H9 (cell line): ENCODE data around the gene STON2. TPM values are rescaled to one million over a fixed set of nuclear protein-coding genes. Genes with fewer than 3 reads are reported as not detected.

Experiments
- DNase-seq: peaks from one replicate; pipeline ENCODE4 v3.0.0-alpha.2; 2017
- H2AFZ ChIP-seq: one replicate; pipeline ENCODE4 v1.6.1; 2013; ENCODE audit warnings: mild to moderate bottlenecking, low read length, control low read depth, moderate library complexity
- H2AK5ac ChIP-seq: 2 replicates; pipeline ENCODE4 v1.6.1; 2013; ENCODE audit warnings: low read length, control low read depth, mixed read lengths; ENCODE audit not compliant: insufficient read length
- H2BK120ac ChIP-seq: one replicate; pipeline ENCODE4 v1.6.1; 2013; ENCODE audit warnings: low read depth, mild to moderate bottlenecking, low read length, control low read depth, inconsistent platforms; ENCODE audit not compliant: poor library complexity, severe bottlenecking
- H2BK12ac ChIP-seq: 2 replicates; pipeline ENCODE4 v1.6.1; 2013; ENCODE audit warnings: low read length, control low read depth, mixed read lengths, low read depth; ENCODE audit not compliant: insufficient read length
- H2BK15ac ChIP-seq: 2 replicates; pipeline ENCODE4 v1.6.1; 2013; ENCODE audit warnings: low read depth, low read length, control low read depth
- H2BK20ac ChIP-seq: one replicate; pipeline ENCODE4 v1.6.1; 2013; ENCODE audit warnings: low read depth, mild to moderate bottlenecking, low read length, control low read depth, inconsistent platforms; ENCODE audit not compliant: poor library complexity, severe bottlenecking
- H2BK5ac ChIP-seq: 2 replicates; pipeline ENCODE4 v1.6.1; 2013; ENCODE audit warnings: low read length, control low read depth, mixed read lengths; ENCODE audit not compliant: insufficient read length
- H3K14ac ChIP-seq: 2 replicates; pipeline ENCODE4 v1.6.1; 2013; ENCODE audit warnings: low read length, control low read depth; ENCODE audit not compliant: insufficient read depth
- H3K18ac ChIP-seq: 2 replicates; pipeline ENCODE4 v1.6.1; 2013; ENCODE audit warnings: low read depth, mild to moderate bottlenecking, mixed read lengths, low read length, control low read depth; ENCODE audit not compliant: insufficient read length
- H3K23ac ChIP-seq: 2 replicates; pipeline ENCODE4 v1.6.1; 2013; ENCODE audit warnings: low read length, control low read depth, mixed read lengths, low read depth; ENCODE audit not compliant: insufficient read length
- H3K23me2 ChIP-seq: 2 replicates; pipeline ENCODE4 v1.6.1; 2013; ENCODE audit warnings: low read depth, mild to moderate bottlenecking, mixed read lengths, low read length, control low read depth; ENCODE audit not compliant: insufficient read length, poor library complexity, severe bottlenecking
- H3K27ac ChIP-seq: 2 replicates; pipeline ENCODE4 v1.5.1; 2013; ENCODE audit warnings: low read length, control low read depth, mixed read lengths, low read depth; ENCODE audit not compliant: insufficient read length
- H3K27me3 ChIP-seq: 2 replicates; pipeline ENCODE4 v1.6.1; 2013; ENCODE audit warnings: low read length, control low read depth, inconsistent platforms; ENCODE audit not compliant: insufficient read depth
- H3K4ac ChIP-seq: 2 replicates; pipeline ENCODE4 v1.6.1; 2013; ENCODE audit warnings: low read depth, mild to moderate bottlenecking, control low read depth, inconsistent platforms, low read length, moderate library complexity
- H3K4me1 ChIP-seq: 2 replicates; pipeline ENCODE4 v1.6.1; 2013; ENCODE audit warnings: low read length, control low read depth, inconsistent platforms; ENCODE audit not compliant: insufficient read depth
- H3K4me2 ChIP-seq: 2 replicates; pipeline ENCODE4 v1.6.1; 2013; ENCODE audit warnings: low read length, control low read depth, mixed read lengths; ENCODE audit not compliant: insufficient read length, insufficient read depth
- H3K56ac ChIP-seq: 2 replicates; pipeline ENCODE4 v1.6.1; 2013; ENCODE audit warnings: low read depth, mild to moderate bottlenecking, mixed read lengths, low read length, control low read depth; ENCODE audit not compliant: insufficient read length
- H3K79me1 ChIP-seq: 2 replicates; pipeline ENCODE4 v1.6.1; 2013; ENCODE audit warnings: low read depth, mild to moderate bottlenecking, moderate library complexity, low read length, control low read depth, inconsistent platforms; ENCODE audit not compliant: insufficient read depth, poor library complexity, severe bottlenecking
- H3K79me2 ChIP-seq: 2 replicates; pipeline ENCODE4 v1.6.1; 2013; ENCODE audit warnings: low read length, control low read depth, inconsistent platforms; ENCODE audit not compliant: insufficient read depth
- H3K9ac ChIP-seq: 2 replicates; pipeline ENCODE4 v1.6.1; 2013; ENCODE audit warnings: low read length, control low read depth, mixed read lengths; ENCODE audit not compliant: insufficient read length; ENCODE audit errors: extremely low read depth
- H3K9me3 ChIP-seq: one replicate; pipeline ENCODE4 v1.6.1; 2013; ENCODE audit warnings: low read depth, low read length, inconsistent platforms; ENCODE audit not compliant: control insufficient read depth
- H3T11ph ChIP-seq: one replicate; pipeline ENCODE4 v1.6.1; 2013; ENCODE audit warnings: mild to moderate bottlenecking, low read length, control low read depth, inconsistent platforms
- H4K20me1 ChIP-seq: one replicate; pipeline ENCODE4 v1.6.1; 2013; ENCODE audit not compliant: control insufficient read depth, insufficient read length, insufficient read depth
- H4K5ac ChIP-seq: 2 replicates; pipeline ENCODE4 v1.6.1; 2013; ENCODE audit warnings: low read depth, mild to moderate bottlenecking, mixed read lengths, low read length, control low read depth; ENCODE audit not compliant: insufficient read length
- H4K8ac ChIP-seq: replicated peaks from 2 replicates; pipeline ENCODE4 v1.6.1; 2013; ENCODE audit warnings: low read length, control low read depth, mixed read lengths, low read depth; ENCODE audit not compliant: insufficient read length
- H4K91ac ChIP-seq: 2 replicates; pipeline ENCODE4 v1.6.1; 2013; ENCODE audit warnings: low read depth, mild to moderate bottlenecking, moderate library complexity, mixed read lengths, low read length, control low read depth; ENCODE audit not compliant: insufficient read length
- H3K27ac Mint-ChIP-seq, 3 experiments: 2 replicates in 2 of 3; 3 replicates in 1 of 3; pipeline ENCODE4 v1.8.0; 2020 to 2021; ENCODE audit warnings: mixed read lengths in 3 of 3, mild to moderate bottlenecking in 1 of 3, moderate library complexity in 1 of 3
- H3K27me3 Mint-ChIP-seq: 2 replicates; pipeline ENCODE4 v1.8.0; 2021; ENCODE audit warnings: low read depth, mild to moderate bottlenecking, moderate library complexity, mixed read lengths
- H3K36me3 Mint-ChIP-seq, 3 experiments: 2 replicates in 2 of 3; 3 replicates in 1 of 3; pipeline ENCODE4 v1.8.0; 2020 to 2021; ENCODE audit warnings: low read depth in 3 of 3, mixed read lengths in 3 of 3; ENCODE audit not compliant: insufficient read depth in 1 of 3
- H3K4me1 Mint-ChIP-seq, 2 experiments: 2 replicates each; pipeline ENCODE4 v1.8.0; 2020; ENCODE audit warnings: mixed read lengths in 2 of 2
- H3K4me3 Mint-ChIP-seq, 2 experiments: 2 replicates in 1 of 2; 3 replicates in 1 of 2; pipeline ENCODE4 v1.8.0; 2020 to 2021; ENCODE audit warnings: mild to moderate bottlenecking in 2 of 2, mixed read lengths in 2 of 2, moderate library complexity in 1 of 2
- H3K9me3 Mint-ChIP-seq, 2 experiments: 2 replicates in 1 of 2; 3 replicates in 1 of 2; pipeline ENCODE4 v1.8.0; 2020; ENCODE audit warnings: mild to moderate bottlenecking in 2 of 2, mixed read lengths in 2 of 2, moderate library complexity in 1 of 2
- CTCF ChIP-seq: fragments of 200-600 bp; sonication (generic); conservative IDR thresholded peaks from 3 replicates; pipeline ENCODE4 v1.8.0; 2021; ENCODE audit warnings: antibody characterized with exemption, mild to moderate bottlenecking
- WGBS: extraction: QIAGEN DNeasy Blood & Tissue Kit; methylation state at CpG from one replicate; pipeline ENCODE4 v1.1.7; 2013; ENCODE audit warnings: missing lambda C conversion rate, low lambda C conversion rate, mixed read lengths; ENCODE audit not compliant: insufficient read length; ENCODE audit errors: extremely low coverage; 5-methylcytosine and 5-hydroxymethylcytosine counted together
- total RNA-seq: library from RNA; stranded (reverse); gene quantifications from 2 replicates; pipeline ENCODE4 v1.2.1, GENCODE V29; 2021

STON2 gene
- total RNA-seq, 1 experiment from 2014 or later = 62.9 TPM

DNA sequence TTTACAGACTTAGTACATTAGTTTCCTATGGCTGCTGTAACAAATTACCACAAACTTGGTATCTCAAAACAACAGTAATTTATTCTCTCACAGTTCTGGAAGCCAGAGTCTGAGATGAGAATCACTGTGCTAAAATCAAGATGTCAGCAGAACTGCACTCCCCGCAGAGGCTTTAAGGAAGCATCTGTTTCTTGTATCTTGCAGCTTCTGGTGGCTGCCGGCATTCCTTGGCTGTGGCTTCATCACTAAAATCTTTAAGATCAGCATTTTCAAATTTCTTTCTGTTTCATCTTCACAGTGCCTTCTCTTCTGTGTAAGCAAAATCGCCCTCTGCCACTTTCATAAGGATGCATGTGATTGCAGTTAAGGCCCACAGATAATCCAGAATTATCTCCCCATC, 9.4 kb downstream of the STON2 start:
- no peak for TF ChIP-seq CTCF
- H3K4me1 Mint-ChIP-seq = peaks cover 14 to 19% of the 10 kb centered on the region in 2 experiments
- no peak overlapping the region for H2BK20ac ChIP-seq
- H2BK5ac ChIP-seq = no peak overlapping the region
- peaks cover 4% of the 10 kb centered on the region; the same call in 1 of the 2 replicates for H3K4me1 ChIP-seq
- no peaks in the 10 kb centered on the region for H3K23me2 ChIP-seq
- H2BK120ac ChIP-seq = no peak overlapping the region
- no peak overlapping the region for H3K9ac ChIP-seq
- no peaks in the 10 kb centered on the region for H3K79me2 ChIP-seq
- no peak overlapping the region for H3T11ph ChIP-seq
- no peak overlapping the region for H3K56ac ChIP-seq
- DNase-seq = no peak
- no peak overlapping the region for H3K23ac ChIP-seq
- no peak overlapping the region for H4K8ac ChIP-seq
- H3K4me2 ChIP-seq = no peak overlapping the region
- WGBS = no CpG with 5 or more reads among the region's 3 CpGs
- no peak overlapping the region for H3K27ac ChIP-seq
- no peak overlapping the region for H4K91ac ChIP-seq
- no peak overlapping the region for H3K4ac ChIP-seq
- H2AFZ ChIP-seq = no peak overlapping the region
- no peak overlapping the region for H3K4me3 Mint-ChIP-seq
- H4K5ac ChIP-seq = no peak overlapping the region
- no peaks in the 10 kb centered on the region for H3K9me3 ChIP-seq
- no peaks in the 10 kb centered on the region for H3K27me3 ChIP-seq
- H3K27ac Mint-ChIP-seq = no peak overlapping the region; a peak in 1 of 7 replicates
- H3K79me1 ChIP-seq = no peaks in the 10 kb centered on the region
- H3K18ac ChIP-seq = no peak overlapping the region
- no peaks in the 10 kb centered on the region for H3K27me3 Mint-ChIP-seq
- no peak overlapping the region for H2BK15ac ChIP-seq
- H2AK5ac ChIP-seq = no peak overlapping the region
- no peaks in the 10 kb centered on the region for H4K20me1 ChIP-seq
- no peak overlapping the region for H2BK12ac ChIP-seq
- H3K36me3 Mint-ChIP-seq = peaks cover 22 to 24% (median 22%) of the 10 kb centered on the region in 3 experiments; a peak in 6 of 7 replicates
- no peak overlapping the region for H3K14ac ChIP-seq
- no peaks in the 10 kb centered on the region for H3K9me3 Mint-ChIP-seq
